CD4-positive, alpha-beta memory T cell (primary cell): Measurements from ENCODE around the gene COL23A1. TPM values are rescaled to one million over a fixed set of nuclear protein-coding genes. Genes with fewer than 3 reads are reported as not detected.

Experiments
- CTCF ChIA-PET: fragments of 350-600 bp; sonication (Branson Sonifier 250); formaldehyde crosslinking; loops from one replicate; lab custom pipeline; 2021; ENCODE audit warnings: inconsistent platforms; ENCODE audit not compliant: partially characterized antibody; lab: Charles Lee
- POLR2A ChIA-PET: fragments of 350-600 bp; sonication (Branson Sonifier 250); formaldehyde crosslinking; loops from one replicate; lab custom pipeline; 2021; ENCODE audit not compliant: partially characterized antibody; lab: Charles Lee
- DNase-seq, 5 donors: peaks; one replicate each; pipeline versions ENCODE4 v3.0.0 to v3.0.0-alpha.2; 2020 to 2022; ENCODE audit warnings: mixed read lengths in 1 of 5
- H3K27ac ChIP-seq: one replicate; pipeline ENCODE4 v1.7.0; 2013; ENCODE audit warnings: low read depth, low read length
- H3K27me3 ChIP-seq: 2 replicates; pipeline ENCODE4 v1.7.0; 2013; ENCODE audit warnings: mild to moderate bottlenecking, low read length, moderate library complexity; ENCODE audit not compliant: insufficient read depth
- H3K36me3 ChIP-seq: 2 replicates; pipeline ENCODE4 v1.7.0; 2013; ENCODE audit warnings: mild to moderate bottlenecking, low read length, moderate library complexity; ENCODE audit not compliant: insufficient read depth
- H3K4me1 ChIP-seq: 2 replicates; pipeline ENCODE4 v1.7.0; 2013; ENCODE audit warnings: mild to moderate bottlenecking, low read length, moderate library complexity; ENCODE audit not compliant: insufficient read depth
- H3K4me3 ChIP-seq, 2 donors: one replicate each; pipeline ENCODE4 v1.7.0; 2013; ENCODE audit warnings: low read length in 2 of 2, mild to moderate bottlenecking in 1 of 2
- H3K9me3 ChIP-seq, 2 donors: one replicate each; pipeline ENCODE4 v1.7.0; 2013; ENCODE audit warnings: low read length in 2 of 2, control low read depth in 1 of 2; ENCODE audit not compliant: control insufficient read depth in 1 of 2
- H3K27ac Mint-ChIP-seq, 7 donors: one replicate each; pipeline ENCODE4 v1.8.0; 2020 to 2021; ENCODE audit warnings: mixed read lengths in 7 of 7, mild to moderate bottlenecking in 6 of 7, inconsistent platforms in 3 of 7, moderate library complexity in 3 of 7
- H3K27me3 Mint-ChIP-seq, 2 donors: one replicate each; pipeline ENCODE4 v1.8.0; 2020 to 2021; ENCODE audit warnings: mixed read lengths in 2 of 2
- H3K36me3 Mint-ChIP-seq, 2 donors: one replicate each; pipeline ENCODE4 v1.8.0; 2020 to 2021; ENCODE audit warnings: mixed read lengths in 2 of 2, inconsistent platforms in 1 of 2, mild to moderate bottlenecking in 1 of 2
- H3K4me1 Mint-ChIP-seq, 4 donors: one replicate each; pipeline ENCODE4 v1.8.0; 2020 to 2021; ENCODE audit warnings: mixed read lengths in 4 of 4, mild to moderate bottlenecking in 1 of 4
- H3K4me3 Mint-ChIP-seq, 8 donors: one replicate each; pipeline ENCODE4 v1.8.0; 2020 to 2021; ENCODE audit warnings: mixed read lengths in 8 of 8, mild to moderate bottlenecking in 7 of 8, moderate library complexity in 6 of 8, inconsistent platforms in 3 of 8
- H3K9me3 Mint-ChIP-seq, 8 donors: one replicate each; pipeline ENCODE4 v1.8.0; 2020 to 2021; ENCODE audit warnings: mixed read lengths in 8 of 8, mild to moderate bottlenecking in 5 of 8, inconsistent platforms in 3 of 8, moderate library complexity in 1 of 8
- intact Hi-C: fragments of 100-400 bp; cut with micrococcal nuclease; formaldehyde crosslinking; loops from one replicate; pipeline ENCODE4 v1.15.1; 2023
- polyA plus RNA-seq, 2 donors: library from polyadenylated mRNA; unstranded; fragments of 300-500 nt; fragmentation: Illumina TruSeq; gene quantifications; one replicate each; pipeline ENCODE4 v1.2.3, GENCODE V29; 2021
- total RNA-seq, 2 experiments: library from RNA; stranded (reverse); gene quantifications; one replicate each; pipeline ENCODE4 v1.2.3, GENCODE V29; 2021

COL23A1 gene
- total and polyA plus RNA-seq, 4 experiments from 2014 or later = 0.17 to 0.25 TPM; not detected in 2

GRCh38 chr5:178235588-178235974, 354.6 kb downstream of the COL23A1 start:
- peaks cover 64% of the 10 kb centered on the region for H3K4me1 ChIP-seq
- peaks cover 14 to 67% (median 51%) of the 10 kb centered on the region in 4 donors for H3K4me1 Mint-ChIP-seq
- no peaks in the 10 kb centered on the region for H3K9me3 Mint-ChIP-seq
- intact Hi-C loops = loop anchor here (10.0 kb wide), 1 partner anchor 389 kb away; the partner anchor contains the start of gene CLK4
- H3K4me3 ChIP-seq = no peak overlapping the region
- POLR2A ChIA-PET = interaction anchor here (1.0 to 2.2 kb wide), 2 partner anchors 30 to 31 kb away, joined by 4 to 12 read pairs; partner anchors contain the start of gene HNRNPAB
- CTCF ChIA-PET = interaction anchor here (0.9 to 1.8 kb wide), 5 partner anchors 10 to 317 kb away, joined by 4 to 11 read pairs (median 4); partner anchors contain the start of gene HNRNPAB
- H3K27me3 Mint-ChIP-seq = no peaks in the 10 kb centered on the region
- H3K27me3 ChIP-seq = no peaks in the 10 kb centered on the region
- no peaks in the 10 kb centered on the region for H3K9me3 ChIP-seq
- no peak overlapping the region for H3K4me3 Mint-ChIP-seq
- peaks cover 6 to 13% of the 10 kb centered on the region in 2 donors for H3K36me3 Mint-ChIP-seq
- peak overlapping the region in 5 of 7 donors; percentile 42 to 88 (median 48) for H3K27ac Mint-ChIP-seq
- H3K36me3 ChIP-seq = peaks cover under 1% of the 10 kb centered on the region
- DNase-seq = no peak
- no peak overlapping the region for H3K27ac ChIP-seq

DNA sequence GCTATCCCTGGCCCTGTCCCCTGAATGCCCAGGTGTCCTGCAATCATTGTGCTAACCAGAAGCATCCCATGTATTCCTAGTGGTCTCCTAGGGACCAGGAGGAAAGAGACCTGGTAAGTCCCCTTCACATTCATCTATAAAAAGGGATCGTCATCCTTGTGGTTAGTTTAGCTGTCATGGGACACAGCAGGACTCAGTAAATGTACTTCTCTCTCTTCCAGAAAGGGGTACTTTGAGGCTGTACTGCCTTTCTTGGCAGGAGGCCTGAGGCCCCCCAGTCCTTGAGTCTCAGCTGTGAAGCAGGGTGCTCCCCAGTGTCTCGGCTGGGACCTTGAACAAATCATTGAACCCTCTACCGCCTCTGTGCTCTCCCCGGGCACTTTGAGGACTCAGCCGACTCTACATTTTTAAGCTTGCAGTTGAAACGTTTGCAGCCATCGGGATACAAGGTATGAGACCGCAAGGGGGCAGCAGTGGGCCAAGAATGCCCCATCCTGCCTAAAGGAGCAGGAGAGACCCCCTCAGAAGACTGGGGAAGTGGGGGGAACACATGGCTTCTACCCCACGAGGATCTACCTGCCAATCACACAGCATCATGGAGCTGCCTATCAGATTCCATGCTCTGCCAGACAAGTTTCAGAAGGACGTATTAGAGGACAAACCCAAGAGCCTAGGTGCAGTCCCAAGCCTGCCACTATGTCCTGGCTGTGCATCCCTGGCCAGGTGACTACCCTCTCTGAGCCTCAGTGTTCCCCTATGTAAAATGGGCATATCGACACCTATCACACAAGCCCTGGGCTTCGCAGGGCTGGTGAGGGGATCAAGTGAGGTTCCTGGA, 355.2 kb downstream of the COL23A1 start:
- Mint-ChIP-seq H3K9me3 (no peaks in the 10 kb centered on the region), H3K27me3 (no peaks in the 10 kb centered on the region), H3K36me3 (peaks cover 8 to 18% of the 10 kb centered on the region in 2 donors), H3K4me3 (peak overlapping the region in 5 of 8 donors; percentile 2 to 67 (median 42)), H3K4me1 (peaks cover 15 to 68% (median 54%) of the 10 kb centered on the region in 4 donors), H3K27ac (peak overlapping the region; percentile 15 to 89 (median 76))
- H3K36me3 ChIP-seq = peaks cover 7% of the 10 kb centered on the region
- intact Hi-C loops = loop anchor here (10.0 kb wide), 1 partner anchor 390 kb away; the partner anchor contains the start of gene CLK4
- no peak overlapping the region for H3K4me3 ChIP-seq
- POLR2A ChIA-PET = interaction anchor here (0.9 to 2.2 kb wide), 3 partner anchors 29 to 1840 kb away, joined by 3 to 12 read pairs (median 4); partner anchors contain the start of gene HNRNPAB
- H3K4me1 ChIP-seq = peaks cover 64% of the 10 kb centered on the region
- H3K9me3 ChIP-seq = no peaks in the 10 kb centered on the region
- no peak overlapping the region for H3K27ac ChIP-seq
- DNase-seq = peak; percentile 64 to 68 (median 65)
- H3K27me3 ChIP-seq = no peaks in the 10 kb centered on the region
- CTCF ChIA-PET = interaction anchor here (0.7 to 1.8 kb wide), 9 partner anchors 9 to 317 kb away, joined by 3 to 11 read pairs (median 4); partner anchors contain the start of genes HNRNPAB and NHP2

GRCh38 chr5:178234121-178234749, 356.0 kb downstream of the COL23A1 start:
- peak overlapping the region in 3 of 7 donors; percentile 37 to 88 (median 51) for H3K27ac Mint-ChIP-seq
- H3K27me3 Mint-ChIP-seq = no peaks in the 10 kb centered on the region
- H3K27me3 ChIP-seq = no peaks in the 10 kb centered on the region
- H3K4me1 ChIP-seq = peaks cover 67% of the 10 kb centered on the region
- peaks cover 17 to 69% (median 56%) of the 10 kb centered on the region in 4 donors for H3K4me1 Mint-ChIP-seq
- intact Hi-C loops = loop anchor here (10.0 kb wide), 1 partner anchor 391 kb away; the partner anchor contains the start of gene CLK4
- peaks cover 14% of the 10 kb centered on the region for H3K36me3 ChIP-seq
- no peak overlapping the region for H3K4me3 ChIP-seq
- POLR2A ChIA-PET = interaction anchor here (0.9 to 2.2 kb wide), 3 partner anchors 29 to 1841 kb away, joined by 3 to 12 read pairs (median 4); partner anchors contain the start of gene HNRNPAB
- peak overlapping the region in 2 of 8 donors; percentile 21 to 52 for H3K4me3 Mint-ChIP-seq
- peaks cover 15 to 26% of the 10 kb centered on the region in 2 donors for H3K36me3 Mint-ChIP-seq
- no peak for DNase-seq
- H3K9me3 Mint-ChIP-seq = no peaks in the 10 kb centered on the region
- no peaks in the 10 kb centered on the region for H3K9me3 ChIP-seq
- CTCF ChIA-PET = interaction anchor here (0.7 to 1.8 kb wide), 8 partner anchors 8 to 318 kb away, joined by 3 to 11 read pairs (median 4); partner anchors contain the start of genes HNRNPAB and NHP2
- no peak overlapping the region for H3K27ac ChIP-seq

- Mint-ChIP-seq H3K27ac (peak overlapping the region; percentile 68 to 94 (median 87)), H3K36me3 (peaks cover 22 to 35% of the 10 kb centered on the region in 2 donors), H3K4me3 (peak overlapping the region; percentile 58 to 81 (median 72)), H3K27me3 (no peaks in the 10 kb centered on the region), H3K9me3 (no peaks in the 10 kb centered on the region), H3K4me1 (peaks cover 18 to 69% (median 56%) of the 10 kb centered on the region in 4 donors)
- DNase-seq = no peak
- peaks cover 56% of the 10 kb centered on the region for H3K4me1 ChIP-seq
- H3K4me3 ChIP-seq = peak overlapping the region in 1 of 2 donors; percentile 62
- intact Hi-C loops = loop anchor here (1.0 to 10.0 kb wide), 2 partner anchors 29 to 392 kb away; partner anchors contain the start of genes CLK4 and HNRNPAB
- peak overlapping the region; percentile 82 for H3K27ac ChIP-seq
- H3K27me3 ChIP-seq = no peaks in the 10 kb centered on the region
- H3K36me3 ChIP-seq = peaks cover 23% of the 10 kb centered on the region
- POLR2A ChIA-PET = interaction anchor here (1.0 to 7.7 kb wide), 3 partner anchors 16 to 1099 kb away, joined by 3 to 72 read pairs (median 9); partner anchors contain the start of gene HNRNPAB
- CTCF ChIA-PET = interaction anchor here (1.3 kb wide), 1 partner anchor 19 kb away, joined by 3 read pairs; no protein-coding TSS in a partner anchor
- H3K9me3 ChIP-seq = no peaks in the 10 kb centered on the region
Observed at GRCh38 chr5:178232920-178233429, 357.2 kb downstream of the COL23A1 start.

- peak within 1 kb of the TSS; percentile 82 for H3K27ac ChIP-seq
- POLR2A ChIA-PET = interaction anchor here (0.5 to 7.7 kb wide), 5 partner anchors 10 to 1230 kb away, joined by 3 to 72 read pairs (median 3); partner anchors contain the start of gene HNRNPAB
- peaks cover 29% of the 10 kb centered on the region for H3K36me3 ChIP-seq
- no peaks in the 10 kb centered on the region for H3K27me3 Mint-ChIP-seq
- H3K4me3 ChIP-seq = peak within 1 kb of the TSS; percentile 62 to 74
- H3K4me1 ChIP-seq = peaks cover 49% of the 10 kb centered on the region
- peaks cover 25 to 74% (median 56%) of the 10 kb centered on the region in 4 donors for H3K4me1 Mint-ChIP-seq
- H3K27ac Mint-ChIP-seq = peak within 1 kb of the TSS; percentile 87 to 95 (median 91)
- peaks cover 29 to 42% of the 10 kb centered on the region in 2 donors for H3K36me3 Mint-ChIP-seq
- CTCF ChIA-PET = interaction anchor here (1.3 kb wide), 1 partner anchor 19 kb away, joined by 3 read pairs; no protein-coding TSS in a partner anchor
- no peaks in the 10 kb centered on the region for H3K9me3 ChIP-seq
- intact Hi-C loops = loop anchor here (1.0 to 10.0 kb wide), 2 partner anchors 28 to 392 kb away; partner anchors contain the start of genes CLK4 and HNRNPAB
- no peaks in the 10 kb centered on the region for H3K9me3 Mint-ChIP-seq
- H3K27me3 ChIP-seq = no peaks in the 10 kb centered on the region
- DNase-seq = peak; percentile 61 to 71 (median 65)
- peak within 1 kb of the TSS; percentile 82 to 90 (median 86) for H3K4me3 Mint-ChIP-seq
Observed at GRCh38 chr5:178232124-178232919, 357.9 kb downstream of the COL23A1 start, which contains the start of gene PHYKPL. PHYKPL (minus strand) TSS chr5:178232802; CDS start chr5:178232550, 252 bp downstream.
